GM21390 (cell line): ENCODE data around the gene GRSF1.
"Not testable (repeated sequence)": the region's sequence is repeated elsewhere in the genome, so short reads cannot be mapped to it uniquely, and the experiment has no call there.

ENCODE experiments used
- ATAC-seq: cut with Tn5 transposase; IDR thresholded peaks from one replicate; pipeline ENCODE4 v1.9.1; 2021; ENCODE audit not compliant: unreplicated experiment

The GRSF1 gene, protein sequence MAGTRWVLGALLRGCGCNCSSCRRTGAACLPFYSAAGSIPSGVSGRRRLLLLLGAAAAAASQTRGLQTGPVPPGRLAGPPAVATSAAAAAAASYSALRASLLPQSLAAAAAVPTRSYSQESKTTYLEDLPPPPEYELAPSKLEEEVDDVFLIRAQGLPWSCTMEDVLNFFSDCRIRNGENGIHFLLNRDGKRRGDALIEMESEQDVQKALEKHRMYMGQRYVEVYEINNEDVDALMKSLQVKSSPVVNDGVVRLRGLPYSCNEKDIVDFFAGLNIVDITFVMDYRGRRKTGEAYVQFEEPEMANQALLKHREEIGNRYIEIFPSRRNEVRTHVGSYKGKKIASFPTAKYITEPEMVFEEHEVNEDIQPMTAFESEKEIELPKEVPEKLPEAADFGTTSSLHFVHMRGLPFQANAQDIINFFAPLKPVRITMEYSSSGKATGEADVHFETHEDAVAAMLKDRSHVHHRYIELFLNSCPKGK

DNA sequence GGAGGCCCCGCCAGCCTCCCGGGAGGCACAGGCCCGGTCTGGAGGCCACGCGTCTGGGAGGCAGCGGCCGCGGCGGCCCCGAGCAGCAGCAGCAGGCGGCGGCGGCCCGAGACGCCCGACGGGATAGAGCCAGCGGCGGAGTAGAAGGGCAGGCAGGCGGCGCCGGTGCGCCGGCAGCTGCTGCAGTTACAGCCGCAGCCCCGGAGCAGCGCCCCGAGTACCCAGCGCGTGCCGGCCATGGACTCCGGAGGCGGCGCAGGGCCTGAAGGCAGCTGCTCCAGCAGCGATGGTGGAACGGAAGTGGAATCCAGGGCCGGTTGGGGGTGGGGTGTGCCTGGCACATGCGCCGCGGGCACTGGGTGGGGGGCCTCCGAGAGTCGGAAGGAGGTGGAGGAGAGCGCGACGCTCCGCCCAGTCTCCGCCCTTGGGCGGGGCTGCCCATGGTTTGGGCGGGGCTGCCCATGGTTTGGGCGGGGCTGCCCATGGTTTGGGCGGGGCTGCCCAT, at the start of gene GRSF1:
GRSF1 (minus strand) TSS at position 302 of the 505 bp plus-strand sequence; CDS start at position 239, 63 bp downstream.
- ATAC-seq: peak; percentile 73

- ATAC-seq: no peak
Measured at GRCh38 chr4:70885174-70885573, 45.5 kb upstream of the GRSF1 start.

DNA sequence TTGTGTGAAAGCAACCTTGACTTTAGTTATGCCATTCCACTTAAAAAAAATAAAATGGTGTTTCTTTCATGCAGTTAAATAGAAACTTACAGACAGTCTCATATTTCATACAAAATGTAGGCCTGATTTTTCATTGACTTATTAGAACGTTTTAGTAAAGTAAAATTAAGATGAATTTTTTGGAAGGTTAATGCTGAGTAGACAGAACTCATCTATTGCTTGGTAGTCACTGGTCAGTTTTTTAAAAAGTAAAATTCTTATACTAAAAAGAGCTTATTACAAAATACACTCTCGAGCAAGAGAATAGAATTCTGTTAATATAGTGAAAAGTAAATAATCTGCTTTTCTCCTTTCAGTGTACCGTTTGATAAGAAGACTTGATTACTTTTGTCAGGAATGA, 41.0 kb upstream of the GRSF1 start:
- ATAC-seq: no peak

- ATAC-seq: no peak
Measured at GRCh38 chr4:70877556-70877955, 37.9 kb upstream of the GRSF1 start.

DNA sequence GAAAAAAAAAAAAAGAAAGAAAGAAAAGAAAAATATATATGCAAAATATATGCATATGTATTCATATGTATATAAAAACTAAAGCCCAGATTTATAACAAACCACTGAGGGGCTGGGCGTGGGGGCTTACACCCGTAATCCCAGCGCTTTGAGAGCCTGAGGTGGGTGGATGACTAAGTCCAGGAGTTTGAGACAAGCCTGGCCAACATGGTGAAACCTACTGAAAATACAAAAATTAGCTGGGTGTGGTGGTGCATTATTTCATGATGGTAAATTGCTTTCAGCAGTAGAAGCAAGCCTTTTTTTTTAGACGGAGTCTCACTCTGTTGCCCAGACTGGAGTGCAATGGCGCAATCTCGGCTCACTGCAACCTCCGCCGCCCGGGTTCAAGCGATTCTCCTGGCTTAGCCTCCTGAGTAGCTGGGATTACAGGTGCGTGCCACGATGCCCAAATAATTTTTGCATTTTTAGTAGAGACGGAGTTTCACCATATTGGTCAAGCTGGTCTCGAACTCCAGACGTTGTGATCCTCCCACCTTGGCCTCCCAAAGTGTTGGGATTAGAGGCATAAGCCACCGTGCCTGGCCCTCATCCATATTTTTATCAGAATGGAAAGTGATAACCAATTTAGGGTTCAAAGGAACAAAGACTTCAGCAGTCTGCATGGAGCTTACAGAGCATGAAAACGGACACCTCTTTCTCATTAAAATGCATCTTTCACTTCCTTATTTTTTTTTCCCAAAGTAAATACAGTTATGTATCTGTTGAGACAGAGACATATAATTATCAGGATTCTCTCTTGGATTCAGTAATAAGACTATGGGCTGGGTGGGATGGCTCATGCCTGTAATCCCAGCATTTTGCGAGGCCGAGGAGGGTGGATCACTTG, 34.8 kb upstream of the GRSF1 start:
- peak; percentile 72 for ATAC-seq

- ATAC-seq: no peak
Measured at GRCh38 chr4:70873216-70873615, 33.5 kb upstream of the GRSF1 start.

DNA sequence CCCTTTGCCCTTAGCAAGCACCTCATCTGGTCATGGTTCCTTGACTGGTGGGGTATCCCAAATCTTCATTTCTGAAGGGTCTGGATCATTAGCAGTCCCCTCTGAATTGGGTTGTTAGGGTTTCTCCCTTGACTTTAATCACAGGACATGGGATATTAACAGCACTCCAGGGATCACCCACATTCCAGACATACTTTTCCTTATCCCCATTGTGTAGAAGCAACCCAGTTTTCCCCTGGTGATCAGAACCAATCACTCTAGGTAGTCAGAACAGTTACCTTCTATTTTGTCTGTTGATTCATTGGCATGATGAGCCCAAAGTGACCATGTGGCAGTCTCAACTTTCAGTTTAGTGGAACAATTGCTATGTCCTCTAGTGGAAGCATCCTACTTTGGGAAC, 29.1 kb upstream of the GRSF1 start:
- ATAC-seq: no peak

- peak; percentile 67 for ATAC-seq
Measured at GRCh38 chr4:70863099-70863790, 23.6 kb upstream of the GRSF1 start.

DNA sequence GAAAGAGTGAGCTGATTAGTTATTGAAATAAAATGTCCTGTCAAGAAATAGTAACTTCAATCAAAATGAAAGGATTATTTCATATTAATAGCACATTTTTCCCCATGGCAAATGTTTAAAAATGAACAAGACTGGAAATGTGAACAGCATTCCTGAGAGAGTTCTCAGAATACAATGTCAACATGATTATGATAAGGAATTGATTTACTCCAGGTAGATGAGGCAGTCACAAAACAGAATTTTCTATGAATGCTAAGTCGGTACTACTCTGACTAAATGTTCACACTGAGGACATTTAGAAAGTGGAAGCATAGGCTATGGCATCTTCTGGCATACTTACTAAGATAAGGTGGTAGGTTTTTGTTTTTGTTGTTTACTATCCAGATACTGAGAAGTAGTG, 19.4 kb upstream of the GRSF1 start:
- ATAC-seq: no peak

- ATAC-seq: no peak
Measured at GRCh38 chr4:70858454-70858853, 18.8 kb upstream of the GRSF1 start.

DNA sequence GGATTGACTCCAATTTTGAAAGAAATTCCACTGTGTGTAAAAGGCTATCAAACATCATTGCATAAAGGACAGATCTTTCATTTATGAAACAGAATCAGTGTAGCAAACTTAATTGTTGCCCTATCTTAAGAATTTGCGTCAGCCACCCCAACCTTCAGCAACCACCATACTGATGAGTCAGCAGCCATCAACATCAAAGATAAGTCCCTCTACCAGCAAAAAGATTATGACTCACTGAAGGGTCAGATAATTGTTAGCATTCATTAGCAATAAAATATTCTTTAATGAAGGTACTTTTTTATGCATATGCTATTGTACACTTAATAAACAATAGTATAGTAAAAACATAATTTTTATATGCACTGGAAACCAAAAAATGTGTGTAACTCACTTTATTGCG, 15.8 kb upstream of the GRSF1 start:
- no peak for ATAC-seq

DNA sequence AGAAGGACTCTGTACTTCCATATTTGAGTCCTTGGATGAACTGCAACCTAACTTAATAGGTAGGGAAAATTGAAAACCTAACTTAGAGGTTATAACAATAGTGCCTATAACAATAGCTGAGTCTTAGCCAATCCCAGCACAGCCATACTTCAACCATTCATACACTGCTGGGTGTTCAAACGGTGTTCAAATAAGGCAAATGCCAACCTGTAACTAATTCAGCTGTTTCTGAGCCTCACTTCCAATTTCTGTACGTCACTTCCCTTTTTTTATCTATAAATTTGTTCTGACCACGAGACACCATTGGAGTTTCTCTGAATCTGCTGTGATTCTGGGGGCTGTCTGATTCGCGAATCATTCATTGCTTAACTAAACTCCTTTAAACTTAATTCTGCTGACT, 9.6 kb upstream of the GRSF1 start:
- ATAC-seq: no peak

- no peak for ATAC-seq
Measured at GRCh38 chr4:70844180-70844579, 4.5 kb upstream of the GRSF1 start.

GRCh38 chr4:70842761-70843435, 3.2 kb upstream of the GRSF1 start:
- ATAC-seq: no peak

- no peak for ATAC-seq
Measured at GRCh38 chr4:70841951-70842350, 2.3 kb upstream of the GRSF1 start.

DNA sequence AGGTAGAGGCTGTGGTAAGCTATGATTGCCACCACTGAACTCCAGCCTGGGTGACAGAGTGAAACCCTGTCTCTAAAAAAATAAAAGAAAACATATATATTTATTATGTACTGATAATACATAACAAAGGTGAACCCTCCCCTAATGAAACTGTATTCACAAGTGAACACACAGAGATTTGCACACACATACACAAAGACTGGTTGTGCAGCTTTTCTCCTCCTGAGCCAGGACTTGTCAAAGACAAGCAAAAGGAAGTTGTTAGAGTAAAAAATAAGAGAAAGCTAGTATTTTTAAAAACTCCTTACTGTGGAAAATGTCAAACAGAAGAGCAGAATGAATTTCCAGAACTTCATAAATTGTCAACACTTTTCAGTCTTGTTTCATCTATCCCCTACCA, 1.5 kb upstream of the GRSF1 start:
- no peak for ATAC-seq

GRCh38 chr4:70840631-70841030, 941 bp upstream of the GRSF1 start:
- ATAC-seq: not testable (repeated sequence)

DNA sequence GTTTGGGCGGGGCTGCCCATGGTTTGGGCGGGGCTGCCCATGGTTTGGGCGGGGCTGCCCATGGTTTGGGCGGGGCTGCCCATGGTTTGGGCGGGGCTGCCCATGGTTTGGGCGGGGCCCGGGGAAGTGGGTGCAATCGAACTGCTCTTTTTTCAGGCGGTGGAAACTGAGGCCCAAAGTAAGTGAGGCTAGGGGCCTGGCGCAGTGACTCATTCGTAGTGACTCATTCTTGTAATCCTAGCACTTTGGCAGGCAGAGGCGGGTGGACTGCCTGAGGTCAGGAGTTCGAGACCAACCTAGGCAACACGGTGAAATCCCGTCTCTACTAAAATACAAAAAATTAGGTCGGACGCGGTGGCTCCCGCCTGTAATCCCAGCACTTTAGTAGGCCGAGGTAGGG, 447 bp upstream of the GRSF1 start:
- not testable (repeated sequence) for ATAC-seq

GRCh38 chr4:70838666-70839588, 763 bp downstream of the GRSF1 start:
- ATAC-seq: peak; percentile 56
